CD4-positive, alpha-beta T cell treated with Interleukin-17A for 4 hours (primary cell): ENCODE measurements around the gene L3MBTL2.

Experiments used
- DNase-seq: peaks from one replicate; pipeline ENCODE4 v3.0.0-alpha.2; 2020; ENCODE audit warnings: mixed read lengths

Gene L3MBTL2

DNA sequence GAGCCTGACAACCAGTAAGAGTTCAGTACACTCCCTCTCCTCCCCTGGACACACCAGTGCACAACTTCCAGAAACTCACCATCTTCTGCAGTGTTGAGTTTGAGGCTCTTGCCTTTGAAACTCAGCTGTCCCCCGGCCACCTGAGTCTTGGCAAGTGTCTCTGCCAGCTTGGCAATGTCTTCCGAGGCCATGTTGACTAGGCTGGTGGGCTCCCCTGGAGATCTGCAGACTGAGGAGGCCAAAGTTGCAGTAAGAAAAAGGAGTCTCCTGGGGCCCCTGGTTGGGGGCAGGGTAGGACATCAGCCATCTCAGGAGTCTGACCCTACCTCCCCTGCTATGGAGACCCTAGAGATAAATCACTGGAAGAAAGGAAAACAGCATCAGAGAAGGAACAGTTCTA, 75.7 kb downstream of the L3MBTL2 start:
- no peak for DNase-seq
